Head of caudate nucleus (tissue), 42 donors: ENCODE measurements around the gene POLR1A.
"Not testable (repeated sequence)": the region's sequence is repeated elsewhere in the genome, so short reads cannot be mapped to it uniquely, and the experiment has no call there.

Source experiments
- DNase-seq, 42 donors: peaks; one replicate each; pipeline versions ENCODE4 v3.0.0 to v3.0.0-alpha.2; 2020 to 2021; ENCODE audit warnings: mixed read lengths in 7 of 42
- intact Hi-C: fragments of 100-400 bp; cut with DNase I; formaldehyde crosslinking; loops from one replicate; pipeline ENCODE4 v1.15.0; 2022

POLR1A gene

DNA sequence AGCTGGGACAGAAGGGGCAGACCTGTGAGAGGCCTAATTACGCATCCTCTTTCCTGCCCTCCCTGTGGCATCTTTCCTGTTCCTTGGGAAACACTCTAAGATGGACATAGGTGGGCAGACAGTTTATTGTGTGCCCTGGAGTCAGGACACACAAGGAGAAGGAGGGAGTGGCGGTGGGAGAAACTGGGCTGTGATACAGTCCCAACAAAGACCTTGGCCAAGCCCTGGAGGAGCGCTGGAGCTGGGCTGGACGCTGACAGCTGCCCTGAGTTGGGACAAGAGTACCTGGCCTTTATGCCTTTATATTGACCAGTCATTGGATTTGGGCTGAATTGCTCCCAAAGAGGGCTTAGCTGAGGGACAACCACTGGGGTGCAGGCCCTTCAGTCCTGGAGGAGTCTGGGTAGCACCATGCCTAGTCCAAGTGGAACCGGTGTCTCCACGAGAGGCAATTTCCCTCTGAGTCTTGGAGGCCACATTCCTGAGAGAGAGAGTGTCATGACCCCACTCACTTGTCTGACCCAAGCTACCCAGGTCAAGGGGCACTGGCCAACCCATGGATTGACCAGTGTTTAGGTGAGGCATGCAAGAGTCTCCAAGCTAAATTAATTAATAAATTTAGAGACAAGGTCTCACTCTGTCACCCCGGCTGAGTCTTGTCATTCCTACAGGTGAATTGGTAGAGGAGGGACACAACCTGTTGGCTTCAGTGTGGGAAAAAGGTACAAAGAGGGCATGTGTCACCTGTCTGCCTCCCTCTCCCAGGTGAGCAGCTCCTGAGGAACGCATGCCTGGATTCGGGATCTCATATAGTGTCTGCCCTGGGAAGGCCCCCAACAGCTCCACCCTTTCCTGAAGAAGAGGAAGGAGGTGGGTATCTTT, 109.8 kb downstream of the POLR1A start:
- DNase-seq: peak in 3 of 42 donors; percentile 14 to 30 (median 29)
- intact Hi-C loops: no loop called here

DNA sequence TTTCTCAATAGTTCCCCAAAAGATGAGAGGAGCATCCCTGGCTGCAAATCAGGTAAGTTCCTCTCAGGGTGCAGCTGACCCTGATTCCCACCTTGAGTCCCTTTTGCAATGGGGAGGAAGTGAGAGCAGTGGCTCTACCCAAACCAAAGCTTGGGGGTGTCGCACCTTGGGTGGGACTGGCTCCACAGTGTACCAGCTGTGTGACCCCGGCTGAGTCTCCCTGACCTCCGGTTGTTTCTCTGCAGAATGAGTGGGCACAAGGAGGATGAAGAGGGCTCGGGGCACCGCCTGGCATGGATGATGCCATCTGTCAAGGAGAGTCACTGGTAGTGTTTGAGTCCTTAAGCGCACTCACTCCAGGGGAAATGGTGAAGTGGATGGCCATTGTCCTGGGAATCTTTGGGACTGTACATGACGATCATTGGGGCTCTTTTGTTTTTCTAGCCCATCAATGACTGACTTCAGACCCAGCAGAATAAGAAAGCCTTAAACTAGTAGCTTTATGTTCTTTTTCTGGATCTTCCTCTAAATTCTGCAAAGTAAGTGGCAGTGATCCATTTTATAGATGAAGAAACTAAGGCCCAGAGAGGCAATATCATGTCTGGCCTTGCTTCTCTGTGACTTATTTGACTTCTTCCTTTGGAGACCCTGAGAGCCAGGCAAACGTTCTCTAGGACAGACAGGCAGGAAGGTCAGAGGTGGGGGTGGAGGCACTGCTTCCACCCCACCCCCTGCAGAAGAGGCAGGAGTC, 110.6 kb downstream of the POLR1A start:
- DNase-seq: peak in 2 of 42 donors; percentile 4 to 27
- intact Hi-C loops: no loop called here

DNA sequence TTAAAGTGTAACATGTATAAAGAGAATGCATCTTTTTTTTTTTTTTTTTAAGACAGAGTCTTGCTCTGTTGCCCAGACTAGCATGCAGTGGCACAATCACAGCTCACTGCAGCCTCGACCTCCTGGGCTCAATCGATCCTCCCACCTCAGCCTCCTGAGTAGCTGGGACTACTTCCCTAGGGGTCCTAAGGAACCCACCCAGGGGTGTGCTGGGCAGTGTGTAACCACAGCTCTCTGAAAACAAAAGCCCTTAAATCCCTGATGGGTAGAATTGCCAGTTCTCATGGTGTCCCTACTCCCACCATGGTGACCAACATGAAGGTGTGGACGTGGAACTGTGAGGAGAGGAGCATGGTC, 111.3 kb downstream of the POLR1A start:
- peak in 4 of 42 donors; percentile 11 to 28 (median 15) for DNase-seq
- intact Hi-C loops: no loop called here

DNA sequence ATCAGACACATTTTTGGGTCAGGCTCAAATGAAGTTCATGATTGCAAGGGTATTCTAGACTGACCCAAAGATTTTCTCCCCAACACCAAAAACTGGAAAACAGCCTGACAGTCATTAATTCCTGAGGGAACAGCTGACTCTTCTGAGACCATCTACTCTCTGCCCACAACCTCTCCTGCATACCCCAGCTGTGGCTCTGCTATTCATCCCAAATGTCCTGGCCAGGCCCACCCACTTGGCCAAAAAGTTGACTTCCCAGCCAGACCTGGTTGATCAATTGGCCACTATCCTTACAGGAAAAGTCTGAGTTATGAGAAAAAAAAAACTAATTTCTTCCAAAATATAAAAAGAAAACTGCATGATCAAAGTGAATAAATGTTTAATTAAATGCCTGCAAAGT, 113.1 kb downstream of the POLR1A start:
- intact Hi-C loops: no loop called here
- peak in 3 of 42 donors; percentile 22 to 37 (median 30) for DNase-seq

DNA sequence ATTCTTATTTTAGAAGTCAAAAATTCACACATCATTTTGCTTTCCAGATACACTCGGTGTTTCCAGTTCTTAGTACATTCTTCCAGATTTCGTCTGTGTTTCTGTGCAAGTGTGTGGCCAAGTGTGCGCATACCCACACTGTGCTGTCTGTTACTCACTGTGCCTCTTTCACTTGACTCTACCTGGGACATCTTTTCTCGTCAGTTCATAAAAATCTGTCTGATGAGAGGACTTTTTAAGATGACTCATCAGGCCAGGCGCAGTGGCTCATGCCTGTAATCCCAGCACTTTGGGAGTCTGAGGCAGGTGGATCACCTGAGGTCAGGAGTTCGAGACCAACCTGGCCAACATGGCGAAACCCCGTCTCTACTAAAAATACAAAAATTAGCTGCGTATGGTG, 113.6 kb downstream of the POLR1A start:
- peak in 4 of 42 donors; percentile 7 to 19 (median 10) for DNase-seq
- intact Hi-C loops: not testable (repeated sequence)

DNA sequence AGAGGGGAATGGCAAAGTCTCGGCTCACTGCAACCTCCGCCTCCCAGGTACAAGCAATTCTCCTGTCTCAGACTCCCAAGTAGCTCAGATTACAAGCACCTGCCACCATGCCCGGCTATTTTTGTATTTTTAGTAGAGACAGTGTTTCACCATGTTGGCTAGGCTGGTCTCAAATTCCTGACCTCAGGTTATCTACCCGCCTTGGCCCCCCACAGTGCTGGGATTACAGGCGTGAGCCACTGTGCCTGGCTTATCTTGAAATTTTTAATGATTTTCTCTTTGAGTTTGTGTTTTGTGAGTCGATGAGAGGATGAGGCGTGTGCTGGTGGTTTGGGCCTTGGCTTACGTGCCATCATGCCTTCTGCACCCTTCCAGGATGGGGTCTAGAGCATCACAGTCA, 115.6 kb downstream of the POLR1A start:
- peak in 2 of 42 donors; percentile 13 to 18 for DNase-seq
- intact Hi-C loops: no loop called here

DNA sequence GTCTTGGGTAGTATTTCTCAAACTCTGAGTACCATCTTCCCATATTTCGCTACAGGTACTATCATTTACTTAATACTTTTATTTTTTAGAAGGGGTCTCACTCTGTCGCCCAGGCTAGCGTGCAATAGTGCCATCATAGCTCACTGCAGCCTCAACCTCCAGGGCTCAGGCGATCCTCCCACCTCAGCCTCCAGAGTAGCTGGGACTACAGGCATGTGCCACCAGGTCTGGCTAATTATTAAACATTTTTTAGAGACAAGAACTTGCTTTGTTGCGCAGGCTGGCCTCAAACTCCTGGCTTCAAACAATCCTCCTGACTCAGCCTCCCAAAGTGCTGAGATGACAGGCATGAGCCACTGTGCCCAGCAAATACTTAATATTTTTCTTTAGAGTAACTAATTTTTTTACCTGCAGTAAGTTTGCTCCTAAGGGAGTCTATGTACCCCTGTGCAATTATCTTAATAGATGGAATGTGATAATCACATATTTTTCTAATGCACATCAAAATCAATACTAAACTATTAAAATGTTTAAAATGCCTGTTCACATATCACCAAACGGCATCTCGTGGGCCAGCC, 116.3 kb downstream of the POLR1A start:
- intact Hi-C loops: no loop called here
- peak in 2 of 42 donors; percentile 16 to 33 for DNase-seq

DNA sequence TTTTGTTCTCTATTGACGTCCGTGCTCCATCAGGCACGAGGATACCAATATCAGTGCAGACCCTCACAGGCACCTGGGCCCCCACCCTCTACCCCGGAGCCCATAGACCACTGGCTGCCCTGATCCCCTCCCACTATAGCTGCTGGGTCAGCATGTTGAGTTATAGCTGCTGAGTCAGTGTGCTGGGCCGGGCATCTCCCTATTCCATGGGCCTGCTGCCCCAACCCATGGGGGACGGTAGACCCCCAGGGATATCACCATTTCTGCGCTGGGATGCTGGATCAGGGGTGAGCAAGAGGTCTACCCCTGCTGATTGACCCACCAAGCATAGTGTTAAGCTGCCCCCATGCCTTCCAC, 116.8 kb downstream of the POLR1A start:
- intact Hi-C loops: no loop called here
- DNase-seq: peak in 2 of 42 donors; percentile 25 to 26

DNA sequence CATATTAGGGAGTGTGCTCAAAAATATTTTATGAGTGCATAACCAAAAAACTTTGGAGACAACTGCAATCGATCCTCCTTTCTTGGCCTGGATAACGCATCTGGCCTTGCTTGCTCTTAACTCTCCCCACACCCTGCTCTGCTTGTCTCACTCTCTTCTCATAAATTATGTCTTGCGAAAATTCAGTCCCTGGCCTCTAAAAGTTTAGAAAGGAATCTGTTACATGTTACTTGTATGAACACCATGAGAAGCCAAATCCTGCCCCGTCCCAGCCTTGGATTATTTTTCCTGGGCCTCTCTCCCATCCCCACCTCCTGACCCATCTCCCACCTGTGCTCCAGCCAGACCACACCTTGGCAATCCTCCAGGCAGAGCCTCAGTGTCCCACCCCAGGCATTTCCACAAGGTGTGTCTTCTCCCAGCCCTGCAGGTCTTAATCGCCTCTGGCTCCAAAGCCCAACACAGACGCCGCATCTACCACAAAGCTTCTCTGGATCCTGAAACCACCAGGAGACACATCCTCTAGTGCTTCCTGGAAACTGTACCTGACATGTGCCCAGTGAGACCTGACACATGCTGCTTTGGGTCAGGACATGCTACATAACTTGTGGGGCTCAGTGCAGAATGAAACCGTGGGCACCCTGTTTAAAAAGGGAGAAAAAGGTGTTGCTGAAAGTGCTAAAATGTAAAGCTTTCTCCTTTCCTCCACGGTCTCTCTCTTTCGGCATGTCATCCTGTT, 117.3 kb downstream of the POLR1A start:
- DNase-seq: peak in 2 of 42 donors; percentile 31 to 37
- intact Hi-C loops: no loop called here

DNA sequence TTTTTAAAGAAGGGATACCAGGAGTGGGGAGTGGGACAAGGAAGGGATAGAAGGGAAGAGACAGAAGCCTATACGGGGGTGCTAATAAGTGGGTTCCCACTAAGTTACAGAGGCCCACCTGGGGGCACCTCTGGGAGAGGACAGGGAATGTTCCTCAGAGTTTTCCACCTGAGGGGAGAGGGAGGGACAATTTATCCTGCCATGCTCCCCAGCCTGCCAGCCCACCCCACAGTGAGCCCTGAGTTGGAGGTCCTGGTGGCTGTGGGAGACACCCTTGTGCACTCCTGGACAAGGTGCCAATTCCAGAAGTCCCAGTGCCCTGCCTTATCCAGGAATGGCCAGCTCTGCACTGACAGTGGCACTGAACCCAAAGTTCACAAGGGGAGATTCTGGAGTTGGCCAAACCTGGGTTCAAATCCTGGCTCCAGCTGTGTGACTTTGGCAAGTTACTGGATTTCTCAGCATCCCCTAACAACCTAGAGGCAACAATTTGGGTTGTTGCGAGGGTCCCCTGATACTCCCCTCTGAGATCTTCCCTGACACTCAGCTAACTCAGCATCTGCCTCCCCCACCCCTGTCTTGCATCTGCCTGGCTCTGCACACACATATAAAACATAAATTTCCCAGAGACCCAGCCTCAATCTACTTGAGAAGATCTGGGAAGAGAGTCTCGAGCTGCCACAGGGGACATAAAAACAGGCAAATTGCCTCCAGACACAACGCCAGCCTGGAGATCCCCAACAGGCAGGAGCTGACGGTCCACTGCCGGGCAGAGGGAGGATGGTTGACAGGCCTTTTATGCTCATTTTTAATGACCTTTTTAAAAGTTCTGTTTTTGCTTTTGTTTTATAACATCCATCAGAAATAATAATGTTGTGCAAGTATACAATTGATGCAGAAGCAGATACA, 118.2 kb downstream of the POLR1A start:
- intact Hi-C loops: no loop called here
- peak in 3 of 42 donors; percentile 15 to 41 (median 32) for DNase-seq

DNA sequence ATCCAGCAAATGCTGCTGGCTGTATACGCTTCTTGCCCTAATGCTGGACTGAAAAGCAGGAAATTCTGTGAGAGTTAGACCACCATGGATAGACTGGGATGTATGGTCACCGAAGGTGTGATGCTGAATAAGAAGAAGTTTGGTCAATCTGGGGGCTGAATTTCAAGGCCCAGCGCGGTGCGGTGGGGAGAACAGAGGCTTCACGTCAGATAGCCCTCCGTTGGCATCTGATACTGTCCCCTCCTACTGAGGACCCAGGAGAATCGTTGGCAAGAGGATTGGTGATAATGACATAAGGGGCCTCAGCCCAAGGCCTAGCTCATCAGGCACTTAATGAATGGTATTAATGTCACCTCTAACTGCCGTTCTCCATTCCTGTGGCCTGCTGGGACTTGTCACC, 119.6 kb downstream of the POLR1A start:
- DNase-seq: peak in 1 of 42 donors; percentile 34
- intact Hi-C loops: no loop called here

DNA sequence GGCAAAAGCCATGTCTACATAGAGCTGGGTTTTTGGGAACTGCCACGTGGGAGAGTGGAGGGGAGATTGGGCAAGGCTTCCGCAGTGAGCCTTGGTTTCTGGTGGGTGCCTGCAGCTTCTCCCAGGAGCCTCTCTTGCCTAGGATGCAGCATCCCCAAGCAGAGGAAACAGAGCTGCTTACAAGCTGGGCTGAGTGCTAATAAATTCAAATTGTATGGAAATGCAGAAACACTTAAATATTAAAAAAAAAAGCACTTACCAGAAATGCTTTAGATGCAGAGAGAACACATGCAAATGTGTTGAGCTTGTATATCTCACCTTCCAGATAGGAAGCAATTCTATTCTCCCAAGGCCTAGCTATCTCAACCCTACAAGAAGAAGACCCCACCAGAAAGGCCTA, 120.9 kb downstream of the POLR1A start:
- peak in 1 of 42 donors; percentile 22 for DNase-seq
- intact Hi-C loops: no loop called here

DNA sequence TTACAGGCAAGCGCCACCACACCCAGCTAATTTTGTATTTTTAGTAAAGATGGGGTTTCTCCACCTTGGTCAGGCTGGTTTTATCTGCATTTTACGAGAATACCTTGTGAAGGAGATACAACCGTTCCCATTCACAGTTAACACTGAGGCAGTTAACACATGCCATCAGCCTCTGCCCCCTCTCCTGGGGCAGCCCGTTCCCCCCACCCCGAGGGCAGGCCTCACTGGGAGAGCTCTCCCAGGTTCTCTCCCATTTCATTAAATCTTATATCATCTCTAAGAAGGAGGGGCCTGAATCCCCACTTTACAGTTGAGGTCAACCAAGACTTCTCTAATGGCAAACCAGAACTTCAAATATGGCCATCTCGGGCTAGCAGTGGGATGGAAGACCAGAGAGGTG, 121.9 kb downstream of the POLR1A start:
- peak in 1 of 42 donors; percentile 0 for DNase-seq
- intact Hi-C loops: no loop called here

DNA sequence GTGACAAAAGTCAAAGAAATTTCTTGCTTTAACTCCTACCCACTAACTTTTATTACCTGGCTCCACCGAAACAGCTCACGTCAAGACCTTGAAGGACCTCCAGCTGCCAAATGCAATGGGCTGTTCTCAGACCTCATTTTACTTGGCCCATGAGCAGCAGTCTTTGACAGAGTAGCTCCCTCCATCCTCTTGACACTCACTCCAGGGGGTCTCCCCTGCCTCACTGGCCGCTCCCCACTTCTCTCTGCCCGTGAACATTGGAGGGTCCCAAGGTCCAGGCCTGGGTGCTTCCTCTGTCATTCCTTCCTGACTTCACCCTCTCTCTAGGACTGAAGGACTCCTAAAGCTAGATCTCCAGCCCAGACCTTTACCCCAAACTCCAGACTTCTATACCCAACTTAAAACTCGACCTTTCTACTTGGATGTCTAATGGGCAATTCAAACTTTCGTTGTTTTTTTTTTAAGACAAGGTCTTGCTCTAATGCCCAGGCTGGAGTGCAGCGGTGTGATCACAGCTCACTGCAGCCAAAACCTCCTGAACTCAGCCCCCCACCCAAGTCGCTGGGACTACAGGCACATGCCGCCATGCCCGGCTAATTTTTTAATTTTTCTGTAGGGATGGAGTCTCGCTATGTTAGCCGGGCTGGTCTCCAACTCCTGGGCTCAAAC, 124.0 kb downstream of the POLR1A start:
- intact Hi-C loops: no loop called here
- DNase-seq: peak in 3 of 42 donors; percentile 15 to 26 (median 23)

DNA sequence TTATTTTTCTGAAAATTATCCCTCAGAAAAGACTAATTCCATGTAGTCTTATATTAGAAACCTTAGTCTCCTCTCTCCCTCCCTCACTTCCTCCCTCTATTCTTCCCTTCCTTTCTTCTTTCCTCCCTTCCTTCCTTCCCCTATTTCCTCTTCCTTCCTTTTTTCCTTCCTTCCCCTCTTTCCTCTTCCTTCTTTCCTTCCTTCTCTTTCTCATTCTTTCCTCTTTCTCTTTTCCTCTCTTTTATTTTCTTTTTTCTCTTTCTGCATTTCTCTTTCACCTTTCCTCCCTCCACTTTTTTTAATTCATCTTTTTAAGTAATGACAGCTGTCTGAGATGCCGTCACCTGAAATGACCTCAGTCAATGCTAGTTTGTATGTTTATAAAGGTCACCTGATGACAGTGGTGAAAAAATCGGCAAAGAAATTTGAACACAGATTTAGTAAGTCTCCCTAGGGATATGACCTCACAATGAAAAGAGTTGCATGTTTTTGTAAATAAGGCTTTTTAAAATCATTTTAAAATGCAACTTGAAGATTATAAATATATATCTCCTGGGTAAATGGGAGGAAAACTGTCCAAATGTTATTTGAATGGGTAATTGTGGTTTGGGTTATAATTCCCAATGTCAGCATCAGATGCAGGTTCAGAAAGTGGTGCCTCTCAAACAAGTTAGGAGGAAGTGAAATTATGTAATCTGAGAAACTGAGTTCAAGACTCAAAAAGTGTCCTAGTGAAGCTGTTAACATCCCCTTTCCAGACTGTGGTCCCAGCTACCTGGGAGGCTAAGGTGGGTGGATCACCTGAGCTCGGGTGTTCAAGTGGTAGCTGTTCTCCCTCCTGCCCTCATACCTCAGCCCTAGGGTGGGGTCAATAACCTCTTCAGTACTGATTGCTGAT, 126.6 kb downstream of the POLR1A start:
- intact Hi-C loops: no loop called here
- DNase-seq: peak in 5 of 42 donors; percentile 3 to 26 (median 5)

DNA sequence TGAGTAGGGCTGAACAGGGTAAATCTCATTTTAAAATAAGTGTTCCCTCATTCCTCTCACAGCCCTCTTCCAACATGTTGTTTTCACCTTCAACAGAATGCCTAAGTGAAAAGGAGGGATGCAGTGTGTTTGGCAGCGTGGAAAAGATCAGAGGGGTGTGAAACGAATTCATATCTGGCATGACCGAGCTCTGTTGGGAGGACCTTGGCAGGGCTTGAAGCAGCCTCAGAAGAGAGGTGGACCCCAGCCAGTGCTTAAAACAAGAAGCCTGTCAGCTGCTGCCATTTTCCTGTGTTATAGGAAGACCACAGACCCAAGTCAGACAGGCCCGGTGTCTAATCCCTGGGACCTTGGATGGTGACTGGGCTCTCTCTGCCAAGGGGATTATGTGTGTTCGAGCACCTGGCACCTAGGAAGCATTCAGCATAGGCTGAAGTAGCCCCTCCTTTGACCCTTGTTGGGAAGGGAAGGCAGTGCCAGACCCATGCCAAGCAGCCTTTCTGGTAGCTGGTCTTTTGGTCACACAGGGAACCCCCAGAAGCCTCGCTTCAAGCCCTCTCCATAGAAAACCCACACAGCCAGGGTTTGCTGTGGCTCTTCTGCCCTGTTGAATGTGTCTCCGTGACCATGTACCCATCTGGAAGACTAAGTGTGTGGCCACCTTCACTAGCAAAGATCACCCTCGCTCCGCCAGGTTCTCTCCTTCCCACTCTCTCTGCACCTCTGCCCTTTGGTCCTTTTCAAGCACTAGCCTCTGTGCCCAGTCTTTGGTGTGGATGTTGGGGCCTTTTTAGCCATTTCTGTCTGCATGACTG, 129.4 kb downstream of the POLR1A start:
- intact Hi-C loops: no loop called here
- peak in 9 of 42 donors; percentile 5 to 41 (median 27) for DNase-seq
